H1 (cell line): ENCODE measurements around the gene TSHR. TPM values are rescaled to one million over a fixed set of nuclear protein-coding genes. Genes with fewer than 3 reads are reported as not detected.

Experiments used
- CTCF ChIA-PET: fragments of 300-600 bp; sonication (Branson Sonifier 250); formaldehyde crosslinking; loops from one replicate; lab custom pipeline; 2021; ENCODE audit not compliant: partially characterized antibody; lab: Charles Lee
- POLR2A ChIA-PET: fragments of 300-600 bp; sonication (Branson Sonifier 250); formaldehyde crosslinking; loops from one replicate; lab custom pipeline; 2021; ENCODE audit warnings: inconsistent platforms; ENCODE audit not compliant: partially characterized antibody; lab: Charles Lee
- DNase-seq, 2 experiments: peaks; one replicate each; pipeline versions ENCODE4 v3.0.0 to v3.0.0-alpha.2; 2010 to 2022; ENCODE audit warnings: low spot score in 2 of 2, low read depth in 1 of 2, mixed read lengths in 1 of 2
- FAIRE-seq: peaks from 2 replicates; lab custom pipeline; 2011; peaks lifted over from hg19 to GRCh38; lab: Jason Lieb, UNC
- H2AFZ ChIP-seq: 2 replicates; pipeline ENCODE4 v1.8.1; 2012; ENCODE audit warnings: low read length, inconsistent platforms
- H2AK5ac ChIP-seq: 2 replicates; pipeline ENCODE4 v1.6.1; 2013; ENCODE audit warnings: low read depth, low read length
- H2BK120ac ChIP-seq: replicated peaks from 2 replicates; pipeline ENCODE3; 2013; ENCODE audit warnings: low read depth, low read length, inconsistent platforms
- H2BK12ac ChIP-seq: 2 replicates; pipeline ENCODE4 v1.6.1; 2013; ENCODE audit warnings: low read depth, low read length
- H2BK15ac ChIP-seq: 2 replicates; pipeline ENCODE4 v1.6.1; 2013; ENCODE audit warnings: low read length
- H2BK20ac ChIP-seq: 2 replicates; pipeline ENCODE4 v1.6.1; 2013; ENCODE audit warnings: low read length
- H2BK5ac ChIP-seq: 2 replicates; pipeline ENCODE4 v1.6.1; 2013; ENCODE audit warnings: low read depth, low read length
- H3K14ac ChIP-seq: 2 replicates; pipeline ENCODE4 v1.6.1; 2013; ENCODE audit warnings: inconsistent platforms; ENCODE audit not compliant: insufficient read length
- H3K18ac ChIP-seq: 2 replicates; pipeline ENCODE4 v1.6.1; 2013; ENCODE audit warnings: low read length; ENCODE audit errors: extremely low read depth
- H3K23ac ChIP-seq: 2 replicates; pipeline ENCODE4 v1.6.1; 2013; ENCODE audit warnings: inconsistent platforms; ENCODE audit not compliant: insufficient read length
- H3K23me2 ChIP-seq: 2 replicates; pipeline ENCODE4 v1.6.1; 2013; ENCODE audit warnings: low read depth, low read length
- H3K27ac ChIP-seq: 2 replicates; pipeline ENCODE4 v1.6.1; 2011; ENCODE audit warnings: low read depth, low read length, inconsistent platforms
- H3K27me3 ChIP-seq, 4 experiments: replicated peaks in 1 of 4; 1 replicate in 1 of 4; 2 replicates in 3 of 4; pipeline versions ENCODE4 v1.6.1 to v1.8.1; 2011 to 2013; ENCODE audit warnings: low read length in 3 of 4, mild to moderate bottlenecking in 3 of 4, inconsistent platforms in 2 of 4, mixed read lengths in 2 of 4, moderate library complexity in 1 of 4; ENCODE audit not compliant: control insufficient read depth in 3 of 4, insufficient read depth in 3 of 4; ENCODE audit errors: extremely low read depth in 1 of 4
- H3K36me3 ChIP-seq, 4 experiments: 2 replicates each; pipeline versions ENCODE4 v1.6.1 to v1.8.1; 2011 to 2013; ENCODE audit warnings: mild to moderate bottlenecking in 4 of 4, low read length in 3 of 4, moderate library complexity in 2 of 4, control low read depth in 1 of 4, inconsistent platforms in 1 of 4; ENCODE audit not compliant: insufficient read depth in 4 of 4, control insufficient read depth in 2 of 4
- H3K4ac ChIP-seq: replicated peaks from 2 replicates; pipeline ENCODE3; 2013; ENCODE audit warnings: low read length, low read depth, mixed read lengths, inconsistent platforms; ENCODE audit not compliant: insufficient read length
- H3K4me1 ChIP-seq, 4 experiments: replicated peaks in 1 of 4; 1 replicate in 1 of 4; 2 replicates in 3 of 4; pipeline versions ENCODE4 v1.6.1 to v1.8.1; 2011 to 2013; ENCODE audit warnings: low read length in 3 of 4, inconsistent platforms in 2 of 4, mixed read lengths in 1 of 4; ENCODE audit not compliant: insufficient read depth in 4 of 4, control insufficient read depth in 3 of 4
- H3K4me2 ChIP-seq, 2 experiments: 2 replicates each; pipeline versions ENCODE4 v1.6.1 to v1.8.1; 2011 to 2013; ENCODE audit warnings: low read depth in 2 of 2, low read length in 2 of 2, control low read depth in 1 of 2, inconsistent platforms in 1 of 2, mild to moderate bottlenecking in 1 of 2; ENCODE audit not compliant: insufficient read depth in 1 of 2
- H3K4me3 ChIP-seq, 4 experiments: fragments of 200-600, 300-600 bp in 1 of 4; sonication (generic), shearing (Covaris generic), sonication (Bioruptor Twin) in 1 of 4; 2 replicates each; pipeline versions ENCODE4 v1.5.1 to v1.8.1; 2011 to 2016; ENCODE audit warnings: low read length in 4 of 4, low read depth in 3 of 4, control low read depth in 2 of 4, inconsistent platforms in 2 of 4, mild to moderate bottlenecking in 2 of 4, mixed read lengths in 1 of 4, moderate library complexity in 1 of 4; ENCODE audit not compliant: insufficient read depth in 2 of 4; ENCODE audit errors: extremely low read depth in 1 of 4
- H3K56ac ChIP-seq: replicated peaks from 2 replicates; pipeline ENCODE3; 2013; ENCODE audit warnings: low read depth, mild to moderate bottlenecking, mixed read lengths, low read length, inconsistent platforms; ENCODE audit not compliant: insufficient read length
- H3K79me1 ChIP-seq: 2 replicates; pipeline ENCODE4 v1.6.1; 2013; ENCODE audit warnings: low read depth, low read length, control low read depth
- H3K79me2 ChIP-seq, 2 experiments: 2 replicates each; pipeline versions ENCODE4 v1.6.1 to v1.8.1; 2012 to 2013; ENCODE audit warnings: low read length in 2 of 2, mild to moderate bottlenecking in 2 of 2, inconsistent platforms in 1 of 2; ENCODE audit not compliant: insufficient read depth in 2 of 2, control insufficient read depth in 1 of 2
- H3K9ac ChIP-seq, 4 experiments: replicated peaks in 1 of 4; 1 replicate in 1 of 4; 2 replicates in 3 of 4; pipeline versions ENCODE4 v1.6.1 to v1.8.1; 2011 to 2013; ENCODE audit warnings: low read depth in 3 of 4, low read length in 3 of 4, control low read depth in 2 of 4, mild to moderate bottlenecking in 2 of 4, moderate library complexity in 2 of 4, inconsistent platforms in 1 of 4; ENCODE audit errors: extremely low read depth in 1 of 4
- H3K9me3 ChIP-seq, 2 experiments: 2 replicates each; pipeline versions ENCODE4 v1.6.1 to v1.8.1; 2012 to 2013; ENCODE audit warnings: mild to moderate bottlenecking in 2 of 2, moderate library complexity in 2 of 2, control low read depth in 1 of 2, inconsistent platforms in 1 of 2, low read depth in 1 of 2, low read length in 1 of 2, mixed read lengths in 1 of 2; ENCODE audit not compliant: insufficient read depth in 2 of 2
- H4K20me1 ChIP-seq, 2 experiments: replicated peaks in 1 of 2; 2 replicates each; pipeline versions ENCODE3 to v1.8.1; 2011 to 2013; ENCODE audit warnings: inconsistent platforms in 2 of 2, low read length in 2 of 2, mild to moderate bottlenecking in 1 of 2; ENCODE audit not compliant: insufficient read depth in 2 of 2, control insufficient read depth in 1 of 2
- H4K5ac ChIP-seq: 2 replicates; pipeline ENCODE4 v1.6.1; 2013; ENCODE audit warnings: low read length, low read depth, mixed read lengths, inconsistent platforms; ENCODE audit not compliant: insufficient read length
- H4K8ac ChIP-seq: 2 replicates; pipeline ENCODE4 v1.8.0; 2013; ENCODE audit warnings: mild to moderate bottlenecking, moderate library complexity, low read length, inconsistent platforms; ENCODE audit not compliant: insufficient read depth; ENCODE audit errors: extremely low read depth
- H4K91ac ChIP-seq: replicated peaks from 2 replicates; pipeline ENCODE3; 2013; ENCODE audit warnings: low read length, mixed read lengths, inconsistent platforms; ENCODE audit not compliant: insufficient read length
- KDM4A ChIP-seq: IDR thresholded peaks from one replicate; pipeline ENCODE4 v1.7.1; 2012; ENCODE audit warnings: low read depth, mild to moderate bottlenecking, moderate library complexity, low read length, inconsistent platforms; ENCODE audit not compliant: severe bottlenecking
- POLR2AphosphoS5 ChIP-seq: IDR thresholded peaks from 2 replicates; pipeline ENCODE4 v1.6.1; 2011; ENCODE audit warnings: low read depth, low read length
- WGBS, 2 experiments: shearing (Covaris generic) in 1 of 2; methylation state at CpG; one replicate each; pipeline versions ENCODE4 v1.1.6 to v1.1.7; 2013 to 2015; ENCODE audit warnings: low lambda C conversion rate in 2 of 2, mixed read lengths in 2 of 2, inconsistent platforms in 1 of 2, low coverage in 1 of 2, missing lambda C conversion rate in 1 of 2; ENCODE audit not compliant: insufficient replicate concordance in 2 of 2, insufficient coverage in 1 of 2, insufficient read length in 1 of 2; ENCODE audit errors: extremely low coverage in 1 of 2, missing lambda C conversion rate in 1 of 2; 5-methylcytosine and 5-hydroxymethylcytosine counted together
- polyA plus RNA-seq, 7 experiments: library from polyadenylated mRNA; depleted of rRNA in 3 of 7; stranded (reverse) in 5 of 7; unstranded in 2 of 7; fragments of >200 nt in 5 of 7; fragments of 200-250 nt in 2 of 7; gene quantifications; 1 replicate in 5 of 7; 2 replicates in 1 of 7; 4 replicates in 1 of 7; pipeline versions ENCODE4 v1.2.1 to v1.2.3, GENCODE V29; 2011 to 2013; ENCODE audit warnings: missing spikeins in 2 of 7, mixed read lengths in 2 of 7
- total RNA-seq: library from RNA; stranded (reverse); fragmentation: NEBNext Ultra II Directional; extraction: Animal tissue kit (Norgen Biotek cat#: 25700); gene quantifications from 2 replicates; pipeline ENCODE4 v1.2.1, GENCODE V29; 2021
- TF ChIP-seq, protein P1 (sequence below): IDR thresholded peaks from 2 replicates; pipeline ENCODE4 v1.6.1; 2011; ENCODE audit warnings: low read length, improper control_type of control experiment

TSHR gene
- total and polyA plus RNA-seq, 2 of the 8 experiments (the other 6 are each of a cell fraction or from before 2014, with no cell fraction given): 0.27 TPM; not detected in 1

DNA sequence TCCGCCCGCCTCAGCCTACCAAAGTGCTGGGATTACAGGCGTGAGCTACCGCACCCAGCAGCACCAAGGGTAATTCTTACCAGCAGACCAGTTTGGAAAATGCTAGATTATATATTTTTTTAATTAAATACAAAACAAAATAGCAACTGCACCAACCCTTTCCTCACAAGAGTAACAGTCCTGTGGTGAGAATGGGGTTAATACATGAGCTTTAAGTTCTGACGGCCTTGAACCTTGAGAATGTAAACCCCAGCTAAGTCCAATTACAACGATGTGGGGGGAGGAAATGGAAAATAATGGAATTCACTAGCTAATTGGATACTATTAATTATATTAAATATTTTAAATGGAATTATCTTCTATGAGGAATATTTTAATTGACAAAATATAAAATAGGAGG lies 183.0 kb downstream of the TSHR start:
- Histone ChIP-seq H3K27ac (no peak overlapping the region), H3K9me3 (no peaks in the 10 kb centered on the region), H3K18ac (no peak overlapping the region), H2BK120ac (no peak overlapping the region), H3K23me2 (no peaks in the 10 kb centered on the region), H3K23ac (no peak overlapping the region), H2BK15ac (no peak overlapping the region), H4K20me1 (no peaks in the 10 kb centered on the region), H2AFZ (no peak overlapping the region), H3K36me3 (no peaks in the 10 kb centered on the region), H3K4me3 (no peak overlapping the region), H2BK5ac (no peak overlapping the region), H3K14ac (no peak overlapping the region), H3K4me1 (no peaks in the 10 kb centered on the region), H3K27me3 (no peaks in the 10 kb centered on the region), H4K5ac (no peak overlapping the region), H3K4ac (no peak overlapping the region), H4K8ac (no peak overlapping the region), H3K79me1 (no peaks in the 10 kb centered on the region), H3K4me2 (no peak overlapping the region), H4K91ac (no peak overlapping the region), H2BK20ac (no peak overlapping the region), H3K79me2 (no peaks in the 10 kb centered on the region), H3K56ac (no peak overlapping the region), H2BK12ac (no peak overlapping the region), H2AK5ac (no peak overlapping the region), H3K9ac (no peak overlapping the region)
- 89% methylated on average over 6 of the region's 6 CpGs; no CpG with 5 or more reads in 1 of the 2 experiments for WGBS, 2 experiments
- FAIRE-seq (no peak), DNase-seq (no peak)
- ChIA-PET CTCF (interaction anchor here (0.6 to 1.3 kb wide), 3 partner anchors 25 to 181 kb away, joined by 3 to 5 read pairs (median 3); no protein-coding TSS in a partner anchor), POLR2A (no interaction called here)
- TF ChIP-seq, protein P1, sequence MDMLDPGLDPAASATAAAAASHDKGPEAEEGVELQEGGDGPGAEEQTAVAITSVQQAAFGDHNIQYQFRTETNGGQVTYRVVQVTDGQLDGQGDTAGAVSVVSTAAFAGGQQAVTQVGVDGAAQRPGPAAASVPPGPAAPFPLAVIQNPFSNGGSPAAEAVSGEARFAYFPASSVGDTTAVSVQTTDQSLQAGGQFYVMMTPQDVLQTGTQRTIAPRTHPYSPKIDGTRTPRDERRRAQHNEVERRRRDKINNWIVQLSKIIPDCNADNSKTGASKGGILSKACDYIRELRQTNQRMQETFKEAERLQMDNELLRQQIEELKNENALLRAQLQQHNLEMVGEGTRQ: no peak
- no peak for TF ChIP-seq KDM4A
- TF ChIP-seq POLR2AphosphoS5: no peak
